A549 (cell line): ENCODE results near the gene FHL1.

ENCODE experiments used
- BHLHE40 ChIP-seq: IDR thresholded peaks from 2 replicates; pipeline ENCODE4 v1.6.1; 2012; ENCODE audit warnings: low read depth, low read length, inconsistent platforms
- CEBPB ChIP-seq, 2 experiments: fragments of >200 bp in 1 of 2; sonication (Bioruptor Twin) in 1 of 2; formaldehyde crosslinking in 1 of 2; IDR thresholded peaks; 2 replicates each; pipeline ENCODE4 v1.6.1; 2012 to 2016
- CTCF ChIP-seq: fragments of >200 bp; sonication (Bioruptor Twin); formaldehyde crosslinking; IDR thresholded peaks from 3 replicates; pipeline ENCODE4 v1.5.1; 2016
- EP300 ChIP-seq, 2 experiments: fragments of >200 bp; sonication (Bioruptor Twin); formaldehyde crosslinking; IDR thresholded peaks; 2 replicates in 1 of 2; 3 replicates in 1 of 2; pipeline ENCODE4 v1.6.1; 2016 to 2017
- HES2 ChIP-seq: fragments of >200 bp; sonication (Bioruptor Twin); formaldehyde crosslinking; IDR thresholded peaks from 2 replicates; pipeline ENCODE4 v1.6.1; 2016
- NFE2L2 ChIP-seq: fragments of 150-350 bp; conservative IDR thresholded peaks from 2 replicates; pipeline ENCODE4 v1.6.1; 2014; ENCODE audit warnings: low read length
- RCOR1 ChIP-seq: fragments of 150-350 bp; IDR thresholded peaks from 2 replicates; pipeline ENCODE4 v1.6.1; 2014; ENCODE audit warnings: antibody characterized with exemption, low read length, low read depth
- SMC3 ChIP-seq: fragments of >200 bp; sonication (Bioruptor Twin); formaldehyde crosslinking; IDR thresholded peaks from 3 replicates; pipeline ENCODE4 v1.6.1; 2018; ENCODE audit warnings: inconsistent platforms

GRCh38 chrX:136214551-136214950 is 67.2 kb downstream of the FHL1 start:
- TF ChIP-seq CTCF: no peak
- no peak for TF ChIP-seq CEBPB (IDR thresholded peaks at IDR 0.05)
- no peak for TF ChIP-seq HES2
- no peak for TF ChIP-seq RCOR1
- no peak for TF ChIP-seq EP300 (IDR thresholded peaks at IDR 0.05)
- TF ChIP-seq SMC3: no peak
- TF ChIP-seq BHLHE40: no peak
- TF ChIP-seq NFE2L2: no peak
